ENCODE results near the gene ELAVL3.

ELAVL3 gene

DNA sequence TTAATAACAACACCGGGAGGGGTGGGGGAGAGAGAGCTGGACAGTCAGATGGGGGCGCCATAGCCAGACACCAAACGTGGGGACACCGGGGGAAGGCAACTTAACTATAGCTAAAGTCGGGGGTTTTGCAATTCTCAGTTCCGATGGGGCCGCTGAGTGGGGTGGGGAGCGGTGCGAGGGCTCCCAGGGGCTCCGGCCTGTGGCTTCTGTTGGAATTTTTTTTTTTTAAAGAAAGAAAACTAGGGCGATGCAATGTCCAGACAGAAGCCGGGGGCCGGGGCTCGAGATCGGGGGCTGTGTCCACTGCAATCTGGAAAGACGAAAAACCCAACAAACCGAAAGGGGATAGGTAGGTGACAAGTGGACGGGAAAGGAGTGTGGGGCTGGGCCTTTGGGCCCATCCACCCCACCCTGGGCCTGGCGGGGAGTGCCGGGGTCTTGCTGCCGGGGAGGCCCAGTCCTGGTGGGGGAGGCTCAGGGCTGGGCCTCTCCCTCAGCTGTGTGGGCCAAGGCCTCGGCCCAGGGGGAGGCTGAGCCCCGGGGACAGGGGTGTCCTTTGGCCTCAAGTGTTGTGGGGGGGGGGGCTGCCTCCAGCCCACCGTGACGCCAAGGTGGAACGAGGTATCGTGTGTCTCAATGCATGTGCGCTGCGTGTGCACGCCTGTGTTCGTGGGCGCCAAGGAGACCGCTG lies 28.1 kb downstream of the ELAVL3 start:
- no peak for FAIRE-seq
- DNase-seq (ENCODE audit: insufficient read length, low spot score): no peak

DNA sequence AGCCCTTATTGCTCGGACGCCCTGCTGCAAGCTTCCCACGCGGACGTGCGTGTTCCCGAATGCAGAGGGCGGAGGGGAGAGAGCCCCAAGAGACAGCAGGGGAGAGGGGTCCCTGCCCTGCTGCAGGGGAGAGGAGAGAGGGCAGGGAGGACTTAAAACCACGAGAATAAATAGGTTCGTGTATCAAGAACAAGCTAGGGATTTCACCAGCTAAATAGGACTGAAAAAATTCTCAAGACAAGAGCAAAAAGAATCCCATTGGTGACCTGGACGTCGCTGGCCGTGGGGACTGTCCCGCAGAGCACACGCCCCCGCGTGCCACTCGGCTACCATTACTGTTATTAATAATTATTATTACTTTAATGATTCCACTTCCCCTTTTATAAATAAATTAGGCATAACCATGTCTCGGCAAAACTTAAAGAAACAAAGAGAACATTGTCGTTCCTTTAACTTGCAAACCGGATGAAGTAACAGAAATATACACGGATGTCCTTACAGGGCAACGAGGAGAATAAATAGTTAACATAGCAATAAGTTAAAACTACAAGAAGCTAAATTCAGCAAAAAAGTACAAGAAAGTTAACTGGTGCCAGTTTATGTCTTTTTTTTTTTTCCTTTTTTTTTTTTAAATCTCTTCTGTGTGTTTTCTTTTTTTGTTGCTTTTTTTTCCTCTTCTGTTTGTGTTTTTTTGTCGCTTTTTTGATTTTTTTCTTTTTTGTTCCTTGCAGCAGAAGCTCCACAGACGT lies 28.8 kb downstream of the ELAVL3 start:
- TF ChIP-seq POLR2A (IDR thresholded peaks at IDR 0.05; ENCODE audit: low read depth, low read length): no peak
- no peak for TF ChIP-seq PAX5 (IDR thresholded peaks at IDR 0.05; ENCODE audit: insufficient read depth, low read length, severe bottlenecking)
- TF ChIP-seq TAF1 (IDR thresholded peaks at IDR 0.05; ENCODE audit: low read depth, low read length): no peak
- TF ChIP-seq SPI1 (IDR thresholded peaks at IDR 0.05; ENCODE audit: low read depth, low read length): peak; percentile 79
- no peak for TF ChIP-seq POU2F2 (IDR thresholded peaks at IDR 0.05; ENCODE audit: low read depth, low read length)
- DNase-seq (ENCODE audit: insufficient read length, low spot score): no peak
- no peak for FAIRE-seq

More for the DNA sequence above, 28.1 kb downstream of the ELAVL3 start:
- no peak for TF ChIP-seq PAX5 (IDR thresholded peaks at IDR 0.05; ENCODE audit: insufficient read depth, low read length, severe bottlenecking)
- no peak for TF ChIP-seq POLR2AphosphoS5 (IDR thresholded peaks at IDR 0.05; ENCODE audit: low read depth, low read length)
- TF ChIP-seq SPI1 (IDR thresholded peaks at IDR 0.05; ENCODE audit: low read depth, low read length): no peak
- TF ChIP-seq POU2F2 (IDR thresholded peaks at IDR 0.05; ENCODE audit: low read depth, low read length): no peak
- no peak for TF ChIP-seq TAF1 (IDR thresholded peaks at IDR 0.05; ENCODE audit: low read depth, low read length)
- TF ChIP-seq POLR2A (IDR thresholded peaks at IDR 0.05; ENCODE audit: low read depth, low read length): no peak

DNA sequence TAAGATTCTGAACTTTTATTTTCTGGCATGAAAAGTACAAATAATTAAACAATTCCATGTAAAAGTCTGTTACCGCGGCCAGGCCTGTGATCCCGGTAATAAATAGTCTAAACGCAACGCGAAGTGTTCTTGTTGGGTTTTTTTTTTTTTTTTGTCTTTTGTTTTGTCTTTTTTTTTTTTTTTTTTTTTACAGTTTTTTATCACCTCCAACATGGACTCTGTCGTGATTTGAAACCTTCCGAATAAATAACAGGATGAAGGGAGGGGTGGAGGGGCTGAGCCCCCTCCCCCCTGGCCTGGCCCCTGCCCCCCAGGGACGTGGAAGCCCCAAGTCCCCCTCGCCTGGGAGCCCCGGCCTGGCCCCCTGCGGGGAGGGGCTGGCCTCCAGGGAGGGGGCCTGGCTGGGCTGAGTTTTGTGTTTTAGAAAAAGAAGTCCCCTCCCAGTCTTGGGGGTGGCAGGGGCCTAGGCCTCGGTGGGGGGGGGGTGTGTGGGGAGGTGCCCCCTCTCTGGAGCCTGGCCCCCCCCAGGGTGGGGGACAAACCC lies 29.4 kb downstream of the ELAVL3 start:
- DNase-seq (ENCODE audit: insufficient read length, low spot score) (no peak), FAIRE-seq (no peak)
- TF ChIP-seq POLR2A (IDR thresholded peaks at IDR 0.05; ENCODE audit: low read depth, low read length) (no peak), TAF1 (IDR thresholded peaks at IDR 0.05; ENCODE audit: low read depth, low read length) (no peak), PAX5 (IDR thresholded peaks at IDR 0.05; ENCODE audit: insufficient read depth, low read length, severe bottlenecking) (no peak), POU2F2 (IDR thresholded peaks at IDR 0.05; ENCODE audit: low read depth, low read length) (no peak), SPI1 (IDR thresholded peaks at IDR 0.05; ENCODE audit: low read depth, low read length) (no peak), POLR2AphosphoS5 (IDR thresholded peaks at IDR 0.05; ENCODE audit: low read depth, low read length) (no peak)

DNA sequence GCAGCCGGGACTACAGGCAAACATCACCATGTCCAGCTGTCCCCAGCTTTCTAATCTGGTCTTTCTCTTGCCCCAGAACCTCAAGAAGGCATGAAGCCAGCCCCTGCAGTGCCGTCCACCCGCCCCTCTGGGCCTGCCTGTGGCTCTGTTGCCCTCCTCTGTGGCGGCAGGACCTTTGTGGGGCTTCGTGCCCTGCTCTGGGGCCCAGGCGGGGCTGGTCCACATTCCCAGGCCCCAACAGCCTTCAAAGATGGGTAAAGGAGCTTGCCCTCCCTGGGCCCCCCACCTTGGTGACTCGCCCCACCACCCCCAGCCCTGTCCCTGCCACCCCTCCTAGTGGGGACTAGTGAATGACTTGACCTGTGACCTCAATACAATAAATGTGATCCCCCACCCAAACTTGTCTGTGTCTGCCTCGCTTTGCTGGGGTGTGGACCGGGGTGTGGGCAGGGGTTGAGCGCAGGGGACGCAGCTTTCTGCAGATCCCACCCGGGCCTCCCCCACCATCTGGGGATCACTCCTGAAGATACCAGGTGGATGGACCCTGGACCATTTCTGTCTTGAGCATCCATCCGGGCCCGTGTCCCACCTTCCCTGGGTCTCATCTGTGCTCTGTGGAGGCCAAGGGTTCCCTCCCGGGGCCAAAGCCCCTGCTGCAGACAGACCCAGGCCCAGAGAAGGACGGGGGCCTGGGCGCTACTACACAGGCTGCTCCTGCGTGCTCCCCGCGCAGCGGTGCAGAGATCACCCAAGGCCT lies 30.1 kb downstream of the ELAVL3 start:
- TF ChIP-seq SPI1 (IDR thresholded peaks at IDR 0.05; ENCODE audit: low read depth, low read length): no peak
- FAIRE-seq (no peak), DNase-seq (ENCODE audit: insufficient read length, low spot score) (no peak)

DNA sequence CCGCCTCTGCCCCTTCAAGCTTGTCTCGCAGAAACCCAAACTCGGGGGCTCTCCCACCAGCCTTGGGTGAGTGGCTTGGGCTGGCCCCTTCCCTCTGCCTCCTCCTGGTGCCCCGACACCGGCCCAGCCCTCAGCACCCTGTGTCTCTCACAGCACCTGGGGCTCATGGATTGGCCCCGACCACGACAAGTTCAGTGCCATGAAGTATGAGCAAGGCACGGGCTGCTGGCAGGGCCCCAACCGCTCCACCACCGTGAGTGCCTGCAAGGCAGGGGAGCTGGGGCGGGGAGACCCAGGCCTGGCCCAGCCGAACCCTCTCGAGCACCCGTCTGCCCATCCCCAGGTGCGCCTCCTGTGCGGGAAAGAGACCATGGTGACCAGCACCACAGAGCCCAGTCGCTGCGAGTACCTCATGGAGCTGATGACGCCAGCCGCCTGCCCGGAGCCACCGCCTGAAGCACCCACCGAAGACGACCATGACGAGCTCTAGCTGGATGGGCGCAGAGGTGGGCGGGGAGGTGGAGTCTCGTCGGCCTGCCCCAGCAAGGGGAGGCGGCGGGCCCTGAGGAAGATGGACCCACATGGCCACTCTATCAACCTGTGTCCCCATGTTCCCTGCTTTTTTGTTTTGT lies 31.8 kb downstream of the ELAVL3 start:
- TF ChIP-seq PAX5 (IDR thresholded peaks at IDR 0.05; ENCODE audit: insufficient read depth, low read length, severe bottlenecking): no peak
- no peak for TF ChIP-seq POLR2AphosphoS5 (IDR thresholded peaks at IDR 0.05; ENCODE audit: low read depth, low read length)
- no peak for TF ChIP-seq SPI1 (IDR thresholded peaks at IDR 0.05; ENCODE audit: low read depth, low read length)
- no peak for TF ChIP-seq TAF1 (IDR thresholded peaks at IDR 0.05; ENCODE audit: low read depth, low read length)
- TF ChIP-seq POU2F2 (IDR thresholded peaks at IDR 0.05; ENCODE audit: low read depth, low read length): no peak
- FAIRE-seq (no peak), DNase-seq (ENCODE audit: insufficient read length, low spot score) (no peak)

DNA sequence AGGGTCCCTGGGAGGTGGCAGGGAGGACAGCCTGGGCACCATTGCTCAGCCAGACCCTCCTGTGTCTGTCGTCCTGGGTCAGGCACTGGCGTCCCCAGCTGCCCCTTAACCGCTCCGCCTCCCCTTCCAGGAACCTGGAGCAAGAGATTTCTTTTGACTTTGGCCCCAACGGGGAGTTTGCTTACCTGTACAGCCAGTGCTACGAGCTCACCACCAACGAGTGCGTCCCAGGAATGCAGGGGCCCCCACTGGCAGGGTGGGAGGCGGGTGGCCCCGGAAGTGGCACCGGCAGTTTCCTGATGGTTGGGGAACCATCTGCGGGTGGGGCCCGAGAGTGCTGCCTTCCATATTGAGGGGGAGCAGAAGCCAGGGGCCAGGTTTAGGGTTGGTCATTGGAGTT lies 32.4 kb downstream of the ELAVL3 start:
- no peak for FAIRE-seq
- no peak for DNase-seq (ENCODE audit: insufficient read length, low spot score)
- TF ChIP-seq SPI1 (IDR thresholded peaks at IDR 0.05; ENCODE audit: low read depth, low read length) (no peak), TAF1 (IDR thresholded peaks at IDR 0.05; ENCODE audit: low read depth, low read length) (no peak), POLR2AphosphoS5 (IDR thresholded peaks at IDR 0.05; ENCODE audit: low read depth, low read length) (no peak), POU2F2 (IDR thresholded peaks at IDR 0.05; ENCODE audit: low read depth, low read length) (no peak), POLR2A (IDR thresholded peaks at IDR 0.05; ENCODE audit: low read depth, low read length) (no peak), PAX5 (IDR thresholded peaks at IDR 0.05; ENCODE audit: insufficient read depth, low read length, severe bottlenecking) (no peak)

DNA sequence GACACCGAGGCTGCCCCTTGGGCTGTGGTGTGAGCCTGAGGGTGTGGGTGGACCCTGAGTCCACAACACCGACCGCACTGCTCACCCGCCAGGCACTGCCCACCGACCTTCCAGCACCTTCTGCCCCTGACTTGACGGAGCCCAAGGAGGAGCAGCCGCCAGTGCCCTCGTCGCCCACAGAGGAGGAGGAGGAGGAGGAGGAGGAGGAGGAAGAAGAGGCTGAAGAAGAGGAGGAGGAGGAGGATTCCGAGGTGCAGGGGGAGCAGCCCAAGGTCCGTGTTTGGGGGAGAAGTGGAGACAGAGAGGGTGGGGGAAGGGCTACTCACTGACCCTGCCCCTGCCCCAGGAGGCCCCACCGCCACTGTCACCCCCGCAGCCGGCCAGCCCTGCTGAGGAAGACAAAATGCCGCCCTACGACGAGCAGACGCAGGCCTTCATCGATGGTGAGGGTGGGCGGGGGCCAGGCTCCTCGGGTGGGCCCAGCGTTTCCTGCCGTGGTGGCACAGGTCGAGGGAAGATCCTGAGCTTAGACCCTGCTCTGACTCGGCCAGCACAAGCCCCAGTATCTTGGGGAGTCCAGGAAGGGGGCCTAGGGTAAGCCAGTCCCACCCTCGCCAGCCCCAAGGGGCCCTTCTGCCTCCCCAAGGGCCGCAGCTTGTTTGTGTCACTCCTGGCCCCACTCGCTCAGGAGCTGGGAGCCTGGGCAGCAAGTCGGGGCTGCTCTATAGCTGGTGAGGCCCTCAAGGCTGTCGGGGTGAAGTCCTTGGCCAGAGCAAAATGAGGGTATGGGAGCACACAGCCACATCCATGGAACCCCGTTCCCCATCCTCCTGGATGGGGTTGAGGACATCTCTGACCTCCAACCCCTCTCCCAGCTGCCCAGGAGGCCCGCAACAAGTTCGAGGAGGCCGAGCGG lies 33.2 kb downstream of the ELAVL3 start:
- peak; percentile 17 for DNase-seq (ENCODE audit: insufficient read length, low spot score)
- TF ChIP-seq POU2F2 (IDR thresholded peaks at IDR 0.05; ENCODE audit: low read depth, low read length) (no peak), POLR2A (IDR thresholded peaks at IDR 0.05; ENCODE audit: low read depth, low read length) (no peak), PAX5 (IDR thresholded peaks at IDR 0.05; ENCODE audit: insufficient read depth, low read length, severe bottlenecking) (no peak), POLR2AphosphoS5 (IDR thresholded peaks at IDR 0.05; ENCODE audit: low read depth, low read length) (no peak), SPI1 (IDR thresholded peaks at IDR 0.05; ENCODE audit: low read depth, low read length) (no peak), TAF1 (IDR thresholded peaks at IDR 0.05; ENCODE audit: low read depth, low read length) (no peak)
- FAIRE-seq: no peak

DNA sequence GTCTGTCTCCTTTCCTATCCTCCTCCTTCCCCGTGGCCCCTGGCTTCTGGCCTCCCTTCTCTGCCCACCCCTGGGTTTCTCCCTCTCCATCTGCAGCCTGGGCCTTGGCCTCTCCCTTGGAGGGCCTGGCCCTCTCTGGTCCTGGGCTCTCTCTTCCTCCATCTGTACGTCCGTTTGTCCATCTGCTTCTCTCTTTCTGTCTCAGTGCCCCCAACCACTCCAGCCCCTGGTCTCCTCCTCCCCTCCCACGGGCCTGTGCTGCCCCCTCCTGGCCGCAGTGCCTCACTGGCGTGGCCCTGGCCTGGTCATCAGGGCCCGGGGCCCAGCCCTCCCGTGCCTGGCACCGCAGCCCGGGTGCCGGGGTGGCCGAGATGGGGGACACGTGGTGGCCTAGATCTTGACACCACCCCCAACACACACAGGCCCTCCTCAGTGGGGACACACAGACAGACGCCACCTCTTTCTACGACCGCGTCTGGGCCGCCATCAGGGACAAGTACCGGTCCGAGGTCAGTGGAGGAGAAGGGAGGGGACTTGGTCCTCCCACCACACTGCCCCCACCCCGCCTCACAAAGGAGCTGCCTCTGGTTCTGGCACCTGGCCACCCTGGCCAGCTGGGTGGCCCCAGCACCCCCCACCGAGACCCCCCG lies 34.1 kb downstream of the ELAVL3 start:
- DNase-seq (ENCODE audit: insufficient read length, low spot score): peak; percentile 85

More for the DNA sequence above, 34.1 kb downstream of the ELAVL3 start:
- peak; percentile 58 for FAIRE-seq
- TF ChIP-seq POLR2A (IDR thresholded peaks at IDR 0.05; ENCODE audit: low read depth, low read length): no peak
- no peak for TF ChIP-seq PAX5 (IDR thresholded peaks at IDR 0.05; ENCODE audit: insufficient read depth, low read length, severe bottlenecking)
- TF ChIP-seq SPI1 (IDR thresholded peaks at IDR 0.05; ENCODE audit: low read depth, low read length): no peak
- no peak for TF ChIP-seq TAF1 (IDR thresholded peaks at IDR 0.05; ENCODE audit: low read depth, low read length)
- TF ChIP-seq POU2F2 (IDR thresholded peaks at IDR 0.05; ENCODE audit: low read depth, low read length): no peak
- no peak for TF ChIP-seq POLR2AphosphoS5 (IDR thresholded peaks at IDR 0.05; ENCODE audit: low read depth, low read length)

Measured in GM12891 (cell line).